ENCODE measurements around the gene ABCD1.
"Not testable (repeated sequence)": the region's sequence is repeated elsewhere in the genome, so short reads cannot be mapped to it uniquely, and the experiment has no call there.

ABCD1 gene

DNA sequence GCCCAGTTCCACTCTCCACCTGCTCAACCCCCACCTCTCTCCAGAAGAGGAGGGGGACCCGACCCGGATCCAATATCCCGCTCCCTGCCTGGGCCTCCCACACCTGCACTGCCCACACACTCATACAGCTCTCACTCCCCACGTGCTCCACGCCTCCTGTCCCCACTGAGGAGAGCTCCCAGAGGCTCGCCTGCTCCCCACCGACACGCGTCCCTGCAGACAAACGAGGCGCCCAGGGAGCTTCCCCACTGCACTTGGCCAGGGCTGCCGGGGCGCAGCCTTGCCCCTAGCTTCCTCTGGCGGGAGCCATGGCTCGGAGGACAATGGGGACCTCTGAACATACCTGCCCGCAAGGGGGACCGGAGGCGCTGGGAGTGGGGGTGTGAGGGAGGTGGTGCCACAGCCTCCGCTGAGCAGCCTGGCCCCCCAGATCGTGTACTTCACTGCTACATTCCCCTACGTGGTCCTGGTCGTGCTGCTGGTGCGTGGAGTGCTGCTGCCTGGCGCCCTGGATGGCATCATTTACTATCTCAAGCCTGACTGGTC, 32.0 kb upstream of the ABCD1 start:
- no peaks in the 10 kb centered on the region for H3K27me3 ChIP-seq (replicated peaks; ENCODE audit: control insufficient read depth, insufficient read depth, low read length)
- TF ChIP-seq, protein P1, sequence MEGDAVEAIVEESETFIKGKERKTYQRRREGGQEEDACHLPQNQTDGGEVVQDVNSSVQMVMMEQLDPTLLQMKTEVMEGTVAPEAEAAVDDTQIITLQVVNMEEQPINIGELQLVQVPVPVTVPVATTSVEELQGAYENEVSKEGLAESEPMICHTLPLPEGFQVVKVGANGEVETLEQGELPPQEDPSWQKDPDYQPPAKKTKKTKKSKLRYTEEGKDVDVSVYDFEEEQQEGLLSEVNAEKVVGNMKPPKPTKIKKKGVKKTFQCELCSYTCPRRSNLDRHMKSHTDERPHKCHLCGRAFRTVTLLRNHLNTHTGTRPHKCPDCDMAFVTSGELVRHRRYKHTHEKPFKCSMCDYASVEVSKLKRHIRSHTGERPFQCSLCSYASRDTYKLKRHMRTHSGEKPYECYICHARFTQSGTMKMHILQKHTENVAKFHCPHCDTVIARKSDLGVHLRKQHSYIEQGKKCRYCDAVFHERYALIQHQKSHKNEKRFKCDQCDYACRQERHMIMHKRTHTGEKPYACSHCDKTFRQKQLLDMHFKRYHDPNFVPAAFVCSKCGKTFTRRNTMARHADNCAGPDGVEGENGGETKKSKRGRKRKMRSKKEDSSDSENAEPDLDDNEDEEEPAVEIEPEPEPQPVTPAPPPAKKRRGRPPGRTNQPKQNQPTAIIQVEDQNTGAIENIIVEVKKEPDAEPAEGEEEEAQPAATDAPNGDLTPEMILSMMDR (IDR thresholded peaks at IDR 0.05; ENCODE audit: insufficient read depth, low read length, poor library complexity, severe bottlenecking): no peak
- no peak for DNase-seq (ENCODE audit: extremely low read depth, insufficient read length)
- H3K36me3 ChIP-seq (ENCODE audit: control insufficient read depth, insufficient read depth, low read length): no peaks in the 10 kb centered on the region
- no peak overlapping the region for H3K4me3 ChIP-seq (replicated peaks; ENCODE audit: low read depth, low read length)

DNA sequence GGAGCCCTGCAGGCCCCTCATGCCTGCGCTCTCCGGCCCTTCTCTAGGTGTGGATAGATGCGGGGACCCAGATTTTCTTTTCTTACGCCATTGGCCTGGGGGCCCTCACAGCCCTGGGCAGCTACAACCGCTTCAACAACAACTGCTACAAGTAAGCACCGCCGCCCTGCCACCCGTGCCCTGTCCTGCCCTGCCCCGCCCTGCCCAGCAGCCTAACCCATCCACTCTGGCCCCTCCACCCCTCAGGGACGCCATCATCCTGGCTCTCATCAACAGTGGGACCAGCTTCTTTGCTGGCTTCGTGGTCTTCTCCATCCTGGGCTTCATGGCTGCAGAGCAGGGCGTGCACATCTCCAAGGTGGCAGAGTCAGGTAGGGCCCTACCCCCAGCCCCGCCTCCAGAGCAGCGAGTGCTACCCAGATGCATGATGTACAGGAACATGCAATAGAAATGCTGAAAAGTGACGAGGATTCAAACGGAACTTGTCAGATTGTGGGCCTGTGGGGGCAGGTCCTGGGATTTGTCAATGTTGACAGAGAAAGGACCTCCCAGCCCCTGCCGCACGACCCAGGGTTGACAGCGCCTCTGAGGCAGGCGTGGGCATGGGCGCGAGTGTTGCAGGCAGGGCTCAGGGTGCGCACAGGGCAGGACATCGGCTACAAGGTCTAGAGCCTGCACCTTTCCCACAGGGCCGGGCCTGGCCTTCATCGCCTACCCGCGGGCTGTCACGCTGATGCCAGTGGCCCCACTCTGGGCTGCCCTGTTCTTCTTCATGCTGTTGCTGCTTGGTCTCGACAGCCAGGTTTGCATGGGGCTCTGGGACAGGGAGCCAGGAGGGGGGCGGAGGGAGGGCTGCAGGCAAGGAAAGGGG, 31.2 kb upstream of the ABCD1 start:
- Histone ChIP-seq H3K4me3 (replicated peaks; ENCODE audit: low read depth, low read length) (no peak overlapping the region), H3K27me3 (replicated peaks; ENCODE audit: control insufficient read depth, insufficient read depth, low read length) (no peaks in the 10 kb centered on the region), H3K36me3 (ENCODE audit: control insufficient read depth, insufficient read depth, low read length) (no peaks in the 10 kb centered on the region)
- TF ChIP-seq, protein P1 (IDR thresholded peaks at IDR 0.05; ENCODE audit: insufficient read depth, low read length, poor library complexity, severe bottlenecking): no peak
- DNase-seq (ENCODE audit: extremely low read depth, insufficient read length): no peak

DNA sequence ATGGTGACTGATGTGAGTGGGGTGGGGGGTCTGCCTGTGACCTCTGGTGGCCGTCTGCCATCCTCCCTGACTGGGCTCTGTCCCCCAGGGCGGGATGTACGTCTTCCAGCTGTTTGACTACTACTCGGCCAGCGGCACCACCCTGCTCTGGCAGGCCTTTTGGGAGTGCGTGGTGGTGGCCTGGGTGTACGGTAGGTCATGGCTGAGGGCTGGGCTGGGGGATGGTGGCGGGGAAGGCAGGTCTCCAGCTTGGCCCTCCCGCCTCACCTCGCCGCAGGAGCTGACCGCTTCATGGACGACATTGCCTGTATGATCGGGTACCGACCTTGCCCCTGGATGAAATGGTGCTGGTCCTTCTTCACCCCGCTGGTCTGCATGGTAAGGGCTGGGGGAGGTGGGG, 30.4 kb upstream of the ABCD1 start:
- H3K36me3 ChIP-seq (ENCODE audit: control insufficient read depth, insufficient read depth, low read length); H3K27me3 ChIP-seq (replicated peaks; ENCODE audit: control insufficient read depth, insufficient read depth, low read length); H3K4me3 ChIP-seq (replicated peaks; ENCODE audit: low read depth, low read length); DNase-seq (ENCODE audit: extremely low read depth, insufficient read length): not testable (repeated sequence)

DNA sequence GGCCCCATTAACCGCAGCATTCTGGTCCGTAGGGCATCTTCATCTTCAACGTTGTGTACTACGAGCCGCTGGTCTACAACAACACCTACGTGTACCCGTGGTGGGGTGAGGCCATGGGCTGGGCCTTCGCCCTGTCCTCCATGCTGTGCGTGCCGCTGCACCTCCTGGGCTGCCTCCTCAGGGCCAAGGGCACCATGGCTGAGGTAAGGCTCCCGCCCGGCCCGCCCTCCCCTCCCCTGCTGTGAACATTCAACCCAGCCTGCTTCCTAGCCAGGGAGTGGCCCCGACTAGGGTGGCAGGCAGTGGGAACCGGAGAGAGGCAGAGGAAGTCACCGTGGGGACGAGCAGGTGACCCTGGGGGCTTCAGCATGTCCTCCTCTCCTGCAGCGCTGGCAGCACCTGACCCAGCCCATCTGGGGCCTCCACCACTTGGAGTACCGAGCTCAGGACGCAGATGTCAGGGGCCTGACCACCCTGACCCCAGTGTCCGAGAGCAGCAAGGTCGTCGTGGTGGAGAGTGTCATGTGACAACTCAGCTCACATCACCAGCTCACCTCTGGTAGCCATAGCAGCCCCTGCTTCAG, 29.9 kb upstream of the ABCD1 start:
- DNase-seq (ENCODE audit: extremely low read depth, insufficient read length): no peak
- TF ChIP-seq, protein P1 (IDR thresholded peaks at IDR 0.05; ENCODE audit: insufficient read depth, low read length, poor library complexity, severe bottlenecking): no peak

DNA sequence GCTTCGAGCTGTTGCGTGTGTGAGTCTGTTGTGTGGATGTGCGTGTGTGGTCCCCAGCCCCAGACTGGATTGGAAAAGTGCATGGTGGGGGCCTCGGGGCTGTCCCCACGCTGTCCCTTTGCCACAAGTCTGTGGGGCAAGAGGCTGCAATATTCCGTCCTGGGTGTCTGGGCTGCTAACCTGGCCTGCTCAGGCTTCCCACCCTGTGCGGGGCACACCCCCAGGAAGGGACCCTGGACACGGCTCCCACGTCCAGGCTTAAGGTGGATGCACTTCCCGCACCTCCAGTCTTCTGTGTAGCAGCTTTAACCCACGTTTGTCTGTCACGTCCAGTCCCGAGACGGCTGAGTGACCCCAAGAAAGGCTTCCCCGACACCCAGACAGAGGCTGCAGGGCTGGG, 28.6 kb upstream of the ABCD1 start:
- Histone ChIP-seq H3K36me3 (ENCODE audit: control insufficient read depth, insufficient read depth, low read length) (peaks cover 1% of the 10 kb centered on the region), H3K4me3 (replicated peaks; ENCODE audit: low read depth, low read length) (no peak overlapping the region), H3K27me3 (replicated peaks; ENCODE audit: control insufficient read depth, insufficient read depth, low read length) (no peaks in the 10 kb centered on the region)
- no peak for DNase-seq (ENCODE audit: extremely low read depth, insufficient read length)
- TF ChIP-seq, protein P1 (IDR thresholded peaks at IDR 0.05; ENCODE audit: insufficient read depth, low read length, poor library complexity, severe bottlenecking): no peak

More for the DNA sequence above, 29.9 kb upstream of the ABCD1 start:
- Histone ChIP-seq H3K4me3 (replicated peaks; ENCODE audit: low read depth, low read length) (no peak overlapping the region), H3K36me3 (ENCODE audit: control insufficient read depth, insufficient read depth, low read length) (no peaks in the 10 kb centered on the region), H3K27me3 (replicated peaks; ENCODE audit: control insufficient read depth, insufficient read depth, low read length) (no peaks in the 10 kb centered on the region)

DNA sequence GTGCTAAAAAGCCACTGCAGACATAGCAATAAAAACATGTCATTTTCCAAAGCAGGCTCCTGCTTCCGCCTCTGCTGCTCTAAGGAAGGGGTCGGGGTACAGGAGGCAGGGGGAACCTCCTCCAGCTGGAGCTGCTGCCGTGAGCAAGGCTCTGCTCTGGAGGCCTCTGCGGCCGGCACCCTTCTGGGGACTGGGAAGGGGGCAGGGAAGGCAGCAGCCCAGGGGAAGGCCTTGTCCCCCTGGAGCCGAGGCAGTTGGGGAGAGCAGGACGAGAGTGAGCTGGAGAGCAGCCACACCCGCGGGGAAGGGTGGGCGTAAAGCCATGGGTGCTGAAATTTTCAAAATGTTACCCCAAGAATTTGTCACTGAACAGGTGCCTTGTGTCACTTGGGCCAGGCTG, 28.1 kb upstream of the ABCD1 start:
- H3K36me3 ChIP-seq (ENCODE audit: control insufficient read depth, insufficient read depth, low read length); DNase-seq (ENCODE audit: extremely low read depth, insufficient read length); H3K4me3 ChIP-seq (replicated peaks; ENCODE audit: low read depth, low read length); H3K27me3 ChIP-seq (replicated peaks; ENCODE audit: control insufficient read depth, insufficient read depth, low read length): not testable (repeated sequence)

DNA sequence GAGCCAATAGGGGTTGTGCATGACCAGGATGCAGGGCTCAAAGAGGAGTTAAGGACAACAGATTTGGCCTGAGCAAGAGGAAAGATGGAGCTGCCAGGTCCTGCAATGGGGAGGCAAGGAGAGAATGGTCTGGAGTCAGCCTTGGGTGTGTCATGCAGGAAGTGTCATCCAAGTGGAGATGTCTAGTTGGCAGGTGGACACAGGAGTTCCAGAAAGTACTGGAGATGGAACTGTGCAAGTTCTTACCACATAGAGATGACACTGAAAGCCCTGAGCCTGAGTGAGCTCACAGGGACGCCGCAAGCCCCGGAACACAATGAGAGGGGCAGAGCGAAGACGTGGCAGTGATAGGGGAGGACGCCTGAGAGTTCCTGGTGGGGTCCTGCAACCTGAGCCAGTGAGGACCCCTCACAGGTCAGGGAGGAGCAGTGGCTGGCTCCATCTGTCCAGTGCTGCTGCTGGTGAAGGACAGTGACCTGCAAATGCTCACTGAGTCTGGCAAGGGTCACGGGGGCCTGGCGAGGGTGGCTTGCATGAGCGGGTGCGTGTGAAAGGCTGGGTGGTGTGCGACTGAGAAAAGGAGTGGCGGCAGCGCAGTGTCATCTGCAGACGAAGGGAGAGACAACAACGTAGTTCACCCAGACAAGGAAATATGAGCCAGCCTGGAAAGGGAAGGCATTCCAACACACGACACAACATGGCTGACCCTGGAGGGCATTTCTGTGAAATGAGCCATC, 27.5 kb upstream of the ABCD1 start:
- not testable (repeated sequence) for DNase-seq (ENCODE audit: extremely low read depth, insufficient read length); H3K4me3 ChIP-seq (replicated peaks; ENCODE audit: low read depth, low read length); H3K27me3 ChIP-seq (replicated peaks; ENCODE audit: control insufficient read depth, insufficient read depth, low read length); H3K36me3 ChIP-seq (ENCODE audit: control insufficient read depth, insufficient read depth, low read length)
